Body of pancreas (tissue), 4 donors: ENCODE results near the gene DHX29. TPM values are rescaled to one million over a fixed set of nuclear protein-coding genes. Genes with fewer than 3 reads are reported as not detected.
A peak's percentile ranks its signal among the peaks of the same experiment; 100 is the strongest.

Source experiments
- ATAC-seq: fragments of 150-250 bp; one replicate; pipeline ENCODE4 v1.9.1; 2016
- DNase-seq, 4 donors: peaks; one replicate each; pipeline ENCODE4 v3.0.0-alpha.2; 2019
- H3K27ac ChIP-seq, 4 donors: fragments of 200-600 bp; sonication (generic); 1 replicate in 3 of 4; 2 replicates in 1 of 4; pipeline versions ENCODE4 v1.5.1 to v1.6.1; 2016 to 2019; ENCODE audit warnings: mild to moderate bottlenecking in 1 of 4, mixed read lengths in 1 of 4, moderate library complexity in 1 of 4
- H3K27me3 ChIP-seq, 2 donors: fragments of 200-600 bp; sonication (generic); one replicate each; pipeline ENCODE4 v1.6.0; 2016; ENCODE audit warnings: mild to moderate bottlenecking in 1 of 2
- H3K36me3 ChIP-seq, 2 donors: fragments of 200-600 bp; sonication (generic); replicated peaks in 1 of 2; 2 replicates each; pipeline ENCODE4 v1.5.1; 2016; ENCODE audit warnings: low read depth in 2 of 2; ENCODE audit not compliant: insufficient read depth in 1 of 2
- H3K4me1 ChIP-seq: fragments of 200-600 bp; sonication (generic); one replicate; pipeline ENCODE4 v1.6.0; 2016
- H3K4me3 ChIP-seq, 2 donors: fragments of 200-600 bp; sonication (generic); 1 replicate in 1 of 2; 2 replicates in 1 of 2; pipeline ENCODE4 v1.5.1; 2016 to 2019
- H3K9me3 ChIP-seq, 3 donors: fragments of 200-600 bp; sonication (generic); 1 replicate in 2 of 3; 2 replicates in 1 of 3; pipeline ENCODE4 v1.5.1; 2016
- POLR2A ChIP-seq, 3 donors: fragments of 450-650 bp; IDR thresholded peaks; one replicate each; pipeline ENCODE4 v1.6.1; 2016; ENCODE audit warnings: antibody characterized with exemption in 3 of 3, mild to moderate bottlenecking in 2 of 3
- WGBS, 2 donors: methylation state at CpG; one replicate each; pipeline ENCODE4 v1.1.5; 2017; 5-methylcytosine and 5-hydroxymethylcytosine counted together
- intact Hi-C: fragments of 100-400 bp; cut with DNase I; formaldehyde crosslinking; loops from one replicate; pipeline ENCODE4 v1.15.1; 2023
- total RNA-seq, 2 donors: library from RNA; depleted of rRNA; stranded (reverse); fragments of >200 nt; gene quantifications; one replicate each; pipeline ENCODE4 v1.1.0, GENCODE V29; 2016
- TF ChIP-seq, protein P1 (sequence below), 7 experiments: fragments of 450-650 bp in 4 of 7; fragments of 200-600 bp in 3 of 7; sonication (generic) in 3 of 7; IDR thresholded peaks; one replicate each; pipeline ENCODE4 v1.5.1; 2016 to 2019; ENCODE audit warnings: antibody characterized with exemption in 7 of 7

DHX29 gene
- total RNA-seq, 2 donors from 2014 or later: 11.9 to 25.4 TPM

DNA sequence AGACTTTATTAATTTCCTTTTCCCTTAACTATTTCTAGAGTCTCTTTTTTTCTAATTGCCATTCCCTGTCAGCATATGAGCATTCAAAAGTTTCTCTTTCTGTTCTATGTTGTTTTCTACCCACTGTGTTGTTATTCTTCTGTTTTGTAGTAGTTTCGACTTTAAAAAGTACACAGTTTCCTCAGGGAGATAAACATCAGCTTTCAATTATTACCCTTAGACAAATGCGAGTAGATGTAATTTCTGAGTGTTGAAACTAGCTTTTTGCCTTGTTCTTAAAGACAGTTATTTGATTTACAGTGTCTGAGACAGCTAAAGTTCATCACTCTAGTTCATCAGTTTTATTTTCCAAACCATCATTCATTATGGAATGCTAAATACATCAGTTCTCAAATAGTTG is 19.8 kb upstream of the DHX29 start:
- ATAC-seq: no peak
- Histone ChIP-seq H3K27ac (no peak overlapping the region), H3K9me3 (no peaks in the 10 kb centered on the region), H3K27me3 (no peaks in the 10 kb centered on the region), H3K4me3 (no peak overlapping the region), H3K36me3 (peaks cover 0 to 5% of the 10 kb centered on the region in 2 donors), H3K4me1 (peaks cover 4% of the 10 kb centered on the region)
- intact Hi-C loops: no loop called here
- DNase-seq: no peak
- TF ChIP-seq POLR2A (IDR thresholded peaks at IDR 0.05): no peak
- TF ChIP-seq, protein P1, sequence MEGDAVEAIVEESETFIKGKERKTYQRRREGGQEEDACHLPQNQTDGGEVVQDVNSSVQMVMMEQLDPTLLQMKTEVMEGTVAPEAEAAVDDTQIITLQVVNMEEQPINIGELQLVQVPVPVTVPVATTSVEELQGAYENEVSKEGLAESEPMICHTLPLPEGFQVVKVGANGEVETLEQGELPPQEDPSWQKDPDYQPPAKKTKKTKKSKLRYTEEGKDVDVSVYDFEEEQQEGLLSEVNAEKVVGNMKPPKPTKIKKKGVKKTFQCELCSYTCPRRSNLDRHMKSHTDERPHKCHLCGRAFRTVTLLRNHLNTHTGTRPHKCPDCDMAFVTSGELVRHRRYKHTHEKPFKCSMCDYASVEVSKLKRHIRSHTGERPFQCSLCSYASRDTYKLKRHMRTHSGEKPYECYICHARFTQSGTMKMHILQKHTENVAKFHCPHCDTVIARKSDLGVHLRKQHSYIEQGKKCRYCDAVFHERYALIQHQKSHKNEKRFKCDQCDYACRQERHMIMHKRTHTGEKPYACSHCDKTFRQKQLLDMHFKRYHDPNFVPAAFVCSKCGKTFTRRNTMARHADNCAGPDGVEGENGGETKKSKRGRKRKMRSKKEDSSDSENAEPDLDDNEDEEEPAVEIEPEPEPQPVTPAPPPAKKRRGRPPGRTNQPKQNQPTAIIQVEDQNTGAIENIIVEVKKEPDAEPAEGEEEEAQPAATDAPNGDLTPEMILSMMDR (IDR thresholded peaks at IDR 0.05): no peak
- 67 to 69% methylated on average over 2 of the region's 2 CpGs for WGBS, 2 donors

DNA sequence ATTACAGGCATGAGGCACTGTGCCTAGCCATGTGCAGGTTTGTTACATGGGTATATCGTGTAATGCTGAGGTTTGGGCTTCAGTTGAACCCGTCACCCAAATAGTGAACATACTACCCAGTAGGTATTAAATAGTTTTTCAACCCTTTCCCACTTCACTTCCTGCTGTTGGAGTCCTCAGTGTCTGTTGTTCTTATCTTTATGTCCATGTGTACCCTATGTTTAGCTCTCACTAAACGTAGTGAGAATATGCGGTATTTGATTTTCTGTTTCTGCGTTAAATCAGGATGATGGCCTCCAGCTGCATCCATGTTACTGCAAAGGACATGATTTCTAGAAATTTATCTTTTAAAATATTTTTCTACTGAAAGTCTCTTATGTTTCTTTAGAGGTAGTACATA is 18.1 kb upstream of the DHX29 start:
- Histone ChIP-seq H3K36me3 (peaks cover 0 to 5% of the 10 kb centered on the region in 2 donors), H3K27me3 (no peaks in the 10 kb centered on the region), H3K27ac (no peak overlapping the region), H3K4me3 (no peak overlapping the region), H3K9me3 (no peaks in the 10 kb centered on the region), H3K4me1 (peaks cover 4% of the 10 kb centered on the region)
- 91 to 94% methylated on average over 5 of the region's 5 CpGs for WGBS, 2 donors
- intact Hi-C loops: no loop called here
- TF ChIP-seq POLR2A (IDR thresholded peaks at IDR 0.05): no peak
- TF ChIP-seq, protein P1 (IDR thresholded peaks at IDR 0.05): no peak
- no peak for DNase-seq
- ATAC-seq: no peak

DNA sequence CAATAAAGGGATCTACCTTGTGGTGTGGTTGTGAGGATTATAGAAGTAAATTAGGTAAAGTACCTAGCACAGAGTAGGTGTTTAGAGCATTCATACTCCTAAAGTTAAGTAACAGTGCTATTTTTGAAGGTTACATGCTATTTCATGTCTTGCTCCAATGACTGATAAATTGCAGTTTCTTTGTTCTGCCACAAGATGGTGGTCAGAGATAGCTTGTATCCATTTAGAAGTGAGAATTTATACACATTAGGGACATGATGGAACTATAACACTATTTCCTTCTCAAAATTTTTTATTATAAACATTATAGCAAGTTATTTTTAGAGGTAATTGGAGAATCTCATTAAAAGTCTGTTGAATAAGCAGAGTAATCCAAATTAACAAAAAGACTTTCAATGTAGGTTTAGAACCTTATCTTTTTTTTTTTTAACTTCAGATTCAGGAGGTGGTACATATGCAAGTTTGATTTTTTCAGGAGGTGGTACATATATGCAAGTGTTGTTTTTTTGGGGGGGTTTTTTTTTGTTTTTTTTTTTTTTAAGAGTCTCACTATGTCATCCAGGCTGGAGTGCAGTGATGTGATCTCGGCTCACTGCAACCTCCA is 17.4 kb upstream of the DHX29 start:
- DNase-seq: no peak
- intact Hi-C loops: no loop called here
- whole genome bisulfite sequencing, 2 donors: 96 to 100% methylated on average over 1 of the region's 1 CpG

DNA sequence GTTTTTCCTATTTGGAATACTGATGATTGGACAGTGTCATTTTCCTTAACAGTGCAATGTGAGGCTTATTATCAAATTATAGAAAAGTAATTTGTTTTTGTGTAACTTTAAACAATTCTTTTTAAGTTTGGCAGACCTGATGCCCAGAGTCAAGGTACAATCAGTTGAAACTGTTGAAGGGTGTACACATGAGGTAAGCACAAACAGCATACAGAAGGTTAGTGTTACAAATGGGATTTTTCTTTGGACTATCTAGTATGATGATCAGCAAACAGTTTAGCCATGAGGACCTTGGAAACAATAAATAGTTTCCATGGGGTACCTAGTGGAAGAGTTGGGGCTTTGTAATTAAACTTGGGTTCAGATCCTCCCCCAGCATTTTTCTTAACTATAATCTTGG is 16.5 kb upstream of the DHX29 start:
- Histone ChIP-seq H3K36me3 (peaks cover 0 to 5% of the 10 kb centered on the region in 2 donors), H3K4me1 (peaks cover 4% of the 10 kb centered on the region), H3K27me3 (no peaks in the 10 kb centered on the region), H3K27ac (no peak overlapping the region), H3K9me3 (no peaks in the 10 kb centered on the region), H3K4me3 (no peak overlapping the region)
- TF ChIP-seq, protein P1 (IDR thresholded peaks at IDR 0.05): no peak
- intact Hi-C loops: no loop called here
- DNase-seq: no peak
- no peak for ATAC-seq

More for the DNA sequence above, 17.4 kb upstream of the DHX29 start:
- Histone ChIP-seq H3K4me3 (no peak overlapping the region), H3K27me3 (no peaks in the 10 kb centered on the region), H3K27ac (no peak overlapping the region), H3K36me3 (peaks cover 0 to 5% of the 10 kb centered on the region in 2 donors), H3K4me1 (peaks cover 4% of the 10 kb centered on the region), H3K9me3 (no peaks in the 10 kb centered on the region)
- no peak for TF ChIP-seq POLR2A (IDR thresholded peaks at IDR 0.05)
- TF ChIP-seq, protein P1 (IDR thresholded peaks at IDR 0.05): peak in 6 of 7 experiments; percentile 40 to 67 (median 58)
- ATAC-seq: no peak

DNA sequence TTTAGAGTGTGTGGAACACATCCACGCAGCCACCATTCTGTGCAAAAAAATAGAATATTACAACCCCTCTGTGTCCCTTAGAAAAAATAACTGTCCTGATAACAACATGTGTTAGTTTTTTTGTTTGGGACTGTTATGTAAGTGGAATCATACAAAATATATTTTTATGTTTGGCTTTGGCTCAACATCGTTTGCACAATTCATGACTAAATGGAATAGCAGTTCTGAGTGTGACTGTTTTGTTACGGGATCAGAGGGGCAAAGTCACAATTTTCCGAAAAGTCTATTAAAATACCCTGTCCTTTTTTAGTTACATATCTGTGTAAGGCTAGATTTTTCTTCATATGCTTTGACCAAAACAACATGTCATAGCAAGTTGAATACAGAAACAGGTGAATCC is 13.1 kb upstream of the DHX29 start:
- intact Hi-C loops: no loop called here
- ATAC-seq: no peak

More for the DNA sequence above, 13.1 kb upstream of the DHX29 start:
- Histone ChIP-seq H3K4me3 (no peak overlapping the region), H3K9me3 (no peaks in the 10 kb centered on the region), H3K27me3 (no peaks in the 10 kb centered on the region), H3K36me3 (peaks cover 0 to 3% of the 10 kb centered on the region in 2 donors), H3K4me1 (peaks cover 4% of the 10 kb centered on the region), H3K27ac (no peak overlapping the region)
- no peak for DNase-seq
- TF ChIP-seq, protein P1 (IDR thresholded peaks at IDR 0.05): no peak
- TF ChIP-seq POLR2A (IDR thresholded peaks at IDR 0.05): no peak
- 80 to 88% methylated on average over 4 of the region's 4 CpGs for WGBS, 2 donors
